HG03432 (cell line): ENCODE data around the gene FGF12.
"Not testable (repeated sequence)": the region's sequence is repeated elsewhere in the genome, so short reads cannot be mapped to it uniquely, and the experiment has no call there.

ENCODE experiments used
- ATAC-seq: cut with Tn5 transposase; IDR thresholded peaks from one replicate; pipeline ENCODE4 v1.9.1; 2021; ENCODE audit warnings: mild to moderate bottlenecking, moderate library complexity; ENCODE audit not compliant: unreplicated experiment

The FGF12 gene

DNA sequence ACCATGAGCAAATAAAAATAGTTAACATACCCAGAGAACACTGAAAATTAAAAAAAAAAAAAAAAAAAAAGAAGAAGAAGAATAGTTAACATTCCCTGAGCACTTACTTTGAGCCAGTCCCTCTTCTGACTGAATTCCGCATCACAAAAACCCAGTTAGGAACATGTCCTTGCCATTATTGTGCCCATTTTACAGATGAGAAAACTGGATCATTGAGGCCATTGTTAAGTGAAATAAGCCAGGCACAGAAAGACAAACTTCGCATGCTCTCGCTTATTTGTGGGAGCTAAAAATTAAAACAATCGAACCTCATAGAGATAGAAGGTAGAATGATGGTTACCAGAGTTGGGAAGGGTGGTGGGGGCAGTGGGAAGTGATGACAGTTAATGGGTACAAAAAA, 119.5 kb downstream of the FGF12 start:
- ATAC-seq: no peak

DNA sequence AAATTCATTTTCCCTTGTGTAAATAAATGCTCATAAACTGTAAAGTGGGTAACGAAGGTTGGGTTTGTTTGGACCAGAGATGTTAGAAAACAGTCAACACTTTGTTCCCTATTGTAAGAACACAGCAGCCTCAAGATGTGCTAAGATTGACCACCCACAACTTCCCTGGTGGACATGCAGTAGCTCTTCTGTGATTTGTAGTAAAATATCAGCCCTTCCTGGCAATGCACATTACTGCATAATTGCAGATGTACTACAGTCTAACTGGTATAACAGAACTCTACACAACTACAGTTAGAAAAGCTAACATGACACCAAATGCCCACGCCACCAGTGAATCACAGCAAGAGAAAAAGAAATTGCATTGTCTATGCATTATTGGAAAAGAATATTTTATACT, 129.4 kb downstream of the FGF12 start:
- no peak for ATAC-seq

DNA sequence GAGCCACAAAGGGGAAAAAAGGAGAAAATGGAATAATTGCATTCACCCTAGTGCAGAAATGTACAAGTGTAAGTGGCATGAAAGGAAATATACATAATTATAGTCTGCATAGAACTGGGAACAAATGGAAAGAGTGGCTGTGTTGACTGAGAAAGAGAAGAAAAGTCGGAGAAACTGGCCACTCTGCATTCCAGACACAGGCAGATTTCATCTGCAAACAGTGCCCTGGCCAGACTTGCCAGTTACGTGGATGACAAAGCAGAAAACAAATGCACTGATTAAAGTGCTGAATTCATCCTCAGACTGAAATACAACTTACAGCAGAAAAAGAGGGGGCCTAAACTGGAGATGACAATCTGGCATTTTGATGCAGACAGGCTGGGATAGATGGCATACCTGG, 129.8 kb downstream of the FGF12 start:
- no peak for ATAC-seq

DNA sequence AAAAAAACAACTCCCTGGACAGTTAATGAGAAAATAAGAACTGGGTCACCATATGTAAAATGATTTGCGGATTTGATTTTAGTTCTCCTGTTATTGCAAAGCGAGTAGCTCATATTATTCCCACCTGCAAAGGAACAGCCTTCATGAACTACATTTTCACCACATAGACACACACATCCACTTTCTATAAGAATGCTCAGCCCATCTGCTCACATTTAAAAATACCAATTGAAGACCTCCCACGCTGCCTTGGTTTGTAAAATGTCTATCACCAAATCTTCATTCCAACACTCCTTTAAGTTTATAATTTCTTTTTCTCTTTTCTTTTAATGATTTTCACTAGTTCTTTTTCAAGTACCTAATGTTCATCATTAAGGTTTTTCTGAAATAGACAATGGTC, 148.6 kb downstream of the FGF12 start:
- no peak for ATAC-seq

DNA sequence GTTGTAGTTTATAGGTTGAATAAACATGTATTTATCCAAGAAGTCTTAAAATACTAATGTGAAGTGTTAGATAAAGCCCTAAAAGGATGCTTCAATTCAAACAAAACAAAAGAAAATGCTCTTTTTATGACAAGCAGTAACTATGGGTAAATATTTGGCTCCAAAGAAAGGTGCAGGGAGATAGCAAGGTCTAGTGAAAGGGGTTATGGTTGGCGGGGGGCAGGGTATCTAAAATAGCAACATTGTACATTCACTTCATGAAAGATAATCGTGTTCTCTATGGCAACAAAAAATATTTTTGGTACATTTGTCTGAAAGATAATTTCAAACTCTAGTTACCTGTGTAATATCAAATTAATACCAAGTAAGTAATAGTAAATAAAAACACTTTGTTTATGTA, 149.5 kb downstream of the FGF12 start:
- ATAC-seq: no peak

DNA sequence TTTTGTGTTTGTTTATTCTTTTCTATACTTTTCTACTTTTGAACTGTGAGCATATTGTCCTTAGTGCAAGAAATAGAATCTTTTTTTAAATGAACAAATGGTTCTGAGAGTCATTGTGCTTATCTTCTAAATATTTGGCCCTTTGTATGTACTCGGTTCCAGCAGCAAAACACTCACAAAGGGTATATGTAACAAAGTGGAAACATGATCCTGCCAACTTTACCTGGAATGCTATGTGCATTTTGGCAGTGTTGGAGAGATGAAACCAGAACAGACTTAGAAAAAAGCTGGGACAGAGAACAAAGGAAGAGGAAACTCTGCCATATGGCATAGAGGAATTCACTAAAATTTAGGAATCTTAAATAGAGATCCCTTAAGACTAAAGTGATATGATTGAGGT, 150.1 kb downstream of the FGF12 start:
- no peak for ATAC-seq

DNA sequence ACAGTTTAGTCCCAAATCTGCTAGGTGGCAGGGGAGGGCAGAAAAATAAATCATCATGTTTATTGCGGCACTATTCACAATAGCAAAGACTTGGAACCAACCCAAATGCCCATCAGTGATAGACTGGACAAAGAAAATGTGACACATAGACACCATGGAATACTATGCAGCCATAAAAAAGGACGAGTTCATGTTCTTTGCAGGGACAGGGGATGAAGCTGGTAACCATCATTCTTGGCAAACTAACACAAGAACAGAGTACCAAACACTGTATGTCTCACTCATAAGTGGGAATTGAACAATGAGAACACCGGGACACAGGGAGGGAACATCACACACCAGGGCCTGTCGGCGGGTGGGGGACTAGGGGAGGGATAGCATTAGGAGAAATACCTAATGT, 150.6 kb downstream of the FGF12 start:
- not testable (repeated sequence) for ATAC-seq

DNA sequence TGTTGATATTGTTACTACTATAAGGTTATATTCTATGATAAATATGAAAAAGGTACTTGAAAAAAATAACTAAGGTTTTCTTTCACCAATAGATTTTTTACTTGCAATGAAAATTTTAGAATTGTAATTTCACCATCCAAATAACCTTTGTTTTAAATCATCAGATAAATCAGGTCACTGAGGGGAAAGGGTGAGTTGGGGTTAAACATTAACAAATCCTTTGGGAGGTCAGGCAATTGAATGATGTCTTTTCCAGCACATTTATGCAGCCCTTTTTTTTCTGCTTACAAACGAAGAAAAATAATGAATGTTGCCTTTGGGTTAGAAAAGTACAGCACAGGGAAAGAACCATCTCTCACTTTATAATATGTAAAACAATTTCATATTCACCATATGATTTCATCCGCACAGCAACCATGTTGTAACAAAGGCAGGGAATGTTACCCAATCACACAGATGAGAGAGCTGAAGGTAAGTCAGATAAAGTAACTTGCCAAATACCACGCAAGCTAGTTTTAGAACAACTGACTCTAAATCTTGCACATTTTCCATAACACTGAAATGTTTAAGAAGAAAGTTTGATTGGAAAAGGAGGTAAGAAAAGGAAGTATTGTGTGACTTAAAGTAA, 151.3 kb downstream of the FGF12 start:
- no peak for ATAC-seq

DNA sequence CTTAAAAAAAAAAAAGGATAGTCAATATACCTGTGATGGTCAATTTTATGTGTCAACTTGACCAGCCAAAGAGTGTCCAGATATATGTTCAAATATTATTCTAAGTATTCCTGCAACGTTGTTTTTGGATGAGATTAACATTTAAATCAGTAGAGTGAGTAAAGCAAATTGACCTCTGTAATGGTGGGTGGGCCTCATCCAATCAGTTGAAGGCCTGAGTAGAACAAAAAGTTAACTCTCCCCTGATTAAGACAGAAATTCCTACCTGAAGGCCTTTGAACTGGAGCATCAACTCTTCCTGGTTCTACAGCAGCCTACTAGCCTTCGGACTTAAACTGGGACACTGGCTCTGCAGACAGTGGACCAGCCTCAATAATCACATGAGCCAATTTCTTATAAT, 154.1 kb downstream of the FGF12 start:
- no peak for ATAC-seq

DNA sequence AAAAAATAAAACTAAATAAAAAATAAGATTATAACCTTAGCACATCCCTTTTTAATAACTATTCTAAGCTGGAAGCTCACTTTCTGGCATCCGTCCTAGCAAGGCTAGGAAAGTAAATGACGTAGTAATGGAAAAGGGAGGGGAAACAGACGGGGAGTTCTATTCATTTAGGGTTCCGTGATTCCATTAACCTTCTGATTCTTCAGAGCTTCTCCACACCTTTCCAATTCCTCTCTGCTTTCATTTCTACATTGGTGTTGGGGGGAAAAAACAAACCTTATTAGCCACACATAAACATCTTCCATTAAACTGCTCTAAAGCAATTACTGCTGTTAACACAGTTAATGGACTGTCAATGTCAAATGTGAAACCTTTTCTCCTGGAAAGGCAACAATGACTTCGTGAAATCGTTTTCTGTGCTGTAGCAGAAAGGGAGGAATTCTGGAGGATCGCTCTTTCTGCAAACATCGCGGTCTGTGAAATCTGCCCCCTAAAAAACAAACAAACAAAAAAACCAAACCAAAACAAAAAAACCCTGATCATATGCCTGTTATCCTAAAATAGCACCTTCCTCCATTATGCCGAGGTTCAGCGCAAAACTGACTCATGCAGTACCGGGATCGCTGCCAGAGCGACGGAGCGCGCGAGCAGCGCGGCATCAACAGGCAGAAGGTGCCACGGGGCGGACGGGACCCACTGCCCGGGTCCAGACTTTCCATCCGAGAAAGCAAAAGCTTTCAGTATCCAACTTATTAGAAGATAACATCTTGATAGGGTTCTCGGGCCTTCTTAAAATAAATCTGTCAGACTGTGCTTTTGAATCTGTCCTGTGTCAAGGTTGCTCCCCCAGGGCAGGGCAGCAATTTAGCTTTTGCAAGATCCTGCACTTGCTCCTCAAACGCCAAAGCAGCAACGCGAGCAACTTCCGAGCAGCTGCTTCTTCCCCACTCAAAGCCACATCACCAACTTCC, 156.2 kb downstream of the FGF12 start:
- peak; percentile 49 for ATAC-seq

DNA sequence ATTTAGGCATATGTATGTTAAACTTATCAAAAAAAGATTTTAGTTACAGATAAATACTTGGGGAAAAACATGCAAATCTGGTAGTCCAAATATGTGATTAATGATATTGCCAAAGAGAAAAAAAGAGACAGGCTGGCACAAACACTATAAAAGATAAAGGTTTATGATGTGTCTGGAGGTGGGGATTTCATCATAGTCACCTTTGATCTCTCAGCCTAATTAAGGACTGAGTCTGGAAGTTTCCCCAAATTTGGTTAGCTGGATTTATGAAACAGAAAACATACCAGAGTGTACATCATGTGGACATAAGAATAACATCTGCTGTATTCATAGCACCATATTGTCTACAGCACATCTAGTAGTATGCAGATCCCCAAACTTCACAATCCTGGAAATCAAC, 157.0 kb downstream of the FGF12 start:
- ATAC-seq: no peak

DNA sequence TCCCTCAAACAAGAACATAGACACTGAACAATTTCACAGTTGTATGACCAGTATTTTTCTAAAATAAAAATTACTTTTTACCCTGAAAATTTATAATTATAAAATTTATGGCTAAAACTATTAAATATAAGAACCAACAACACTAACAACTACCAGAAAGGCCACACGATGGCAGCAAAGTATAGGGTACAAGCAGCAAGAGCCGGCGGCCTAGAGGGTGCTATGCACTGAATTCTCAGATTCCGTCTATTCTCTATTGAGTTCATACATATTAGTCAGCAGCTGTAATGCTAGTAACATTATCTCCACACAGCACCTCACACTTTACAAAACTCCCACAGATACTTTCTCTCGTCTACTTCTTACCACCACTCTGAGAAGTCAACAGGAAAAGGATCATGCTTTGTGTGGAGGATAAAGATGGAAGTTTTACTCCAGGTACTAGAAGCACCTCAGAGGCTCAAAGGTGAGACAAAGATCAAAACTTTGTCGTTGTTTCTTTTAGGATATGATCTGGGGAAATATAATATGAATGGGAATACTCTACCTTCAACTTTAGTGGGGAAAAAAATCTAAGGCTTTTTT, 160.5 kb downstream of the FGF12 start:
- peak; percentile 83 for ATAC-seq

DNA sequence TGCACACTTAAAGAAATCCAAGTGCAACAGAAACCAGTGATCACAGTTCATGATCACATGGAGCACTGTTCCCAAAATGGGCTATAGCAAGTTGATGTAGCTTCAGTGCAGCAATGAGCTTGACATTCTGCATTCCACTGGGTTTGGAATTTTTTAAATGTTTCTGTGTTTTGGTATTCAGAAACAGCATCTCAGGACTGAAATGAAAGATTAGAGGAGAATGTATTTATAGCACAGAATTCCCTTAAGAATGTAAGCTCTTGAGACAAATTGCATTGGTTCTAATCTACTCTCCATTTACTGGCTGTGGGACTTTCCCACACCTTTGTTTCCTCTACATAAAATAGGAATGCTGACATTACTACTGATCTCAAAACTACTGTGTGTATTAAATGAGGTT, 162.7 kb downstream of the FGF12 start:
- ATAC-seq: no peak

DNA sequence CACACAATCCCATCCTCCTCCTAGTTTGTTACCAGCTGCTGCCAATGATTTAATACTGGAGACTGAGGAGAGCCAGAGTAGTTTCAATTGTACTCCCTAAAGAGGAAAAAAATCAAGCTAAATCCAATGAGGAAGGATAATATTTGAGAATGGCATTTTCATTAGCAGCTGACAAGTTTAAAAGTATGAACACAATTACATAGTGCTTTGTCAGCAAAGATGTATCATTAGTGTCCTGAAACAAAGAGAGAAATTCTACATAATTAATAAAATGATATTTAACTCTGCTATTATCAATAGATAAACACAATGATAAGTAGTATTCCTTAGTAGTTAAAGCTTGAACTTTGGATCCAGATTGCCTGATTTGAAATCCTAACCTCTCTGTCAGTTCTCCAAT, 163.9 kb downstream of the FGF12 start:
- ATAC-seq: no peak

DNA sequence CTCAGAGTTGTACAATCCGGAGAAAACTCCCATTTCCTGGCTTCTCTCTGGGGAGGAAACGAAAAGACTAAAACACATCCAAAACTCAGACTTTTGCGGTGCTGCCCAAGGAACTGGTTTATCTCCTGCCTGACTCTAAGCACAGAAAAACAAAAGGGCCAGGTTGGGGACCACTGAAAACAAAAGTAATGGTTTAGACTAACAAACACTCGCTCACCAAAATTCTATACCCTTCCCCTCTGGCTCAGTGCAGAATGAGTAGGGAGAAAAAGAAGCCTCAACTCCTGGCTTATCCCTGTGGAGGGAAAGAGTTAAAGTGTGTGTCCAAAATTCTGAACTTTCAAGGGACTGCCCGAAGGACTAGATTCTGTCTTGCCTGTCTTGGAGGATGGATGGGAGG, 173.6 kb downstream of the FGF12 start:
- ATAC-seq: no peak

DNA sequence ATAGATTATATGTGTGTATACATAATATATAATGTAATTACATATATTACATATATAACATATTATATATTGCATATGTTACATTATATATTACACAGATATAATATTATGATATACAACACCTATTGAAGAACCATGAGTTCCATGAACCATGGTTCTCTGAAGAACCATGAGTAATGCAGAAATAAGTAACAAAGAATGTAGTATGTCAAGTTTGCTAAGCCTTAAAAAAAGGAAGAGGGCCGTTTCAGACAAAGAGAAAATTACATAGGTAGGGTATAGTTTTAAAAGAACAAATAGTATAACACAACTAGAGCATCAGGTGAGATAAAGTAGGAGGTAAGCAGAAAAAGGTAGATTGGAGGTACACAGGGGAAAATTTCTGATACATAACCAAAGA, 177.0 kb downstream of the FGF12 start:
- ATAC-seq: no peak

DNA sequence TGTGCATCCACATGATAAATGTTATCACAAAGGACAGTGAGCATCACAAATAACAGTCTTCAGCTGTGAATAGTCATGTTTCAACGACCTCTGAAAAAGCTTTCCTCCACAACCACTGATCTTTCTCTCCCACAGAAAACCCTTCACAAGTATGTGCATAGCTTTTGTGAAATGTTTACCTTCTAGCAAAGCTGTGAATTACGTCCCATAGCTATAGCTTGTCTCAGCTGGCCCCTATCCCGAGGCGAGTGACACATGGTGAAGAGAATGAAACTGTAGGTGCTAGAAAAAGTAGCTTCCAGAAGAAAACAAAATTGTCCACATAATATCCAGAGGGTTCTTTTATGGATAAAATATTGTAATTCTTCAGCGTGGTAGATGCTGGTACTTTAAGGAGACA, 182.0 kb downstream of the FGF12 start:
- ATAC-seq: no peak

DNA sequence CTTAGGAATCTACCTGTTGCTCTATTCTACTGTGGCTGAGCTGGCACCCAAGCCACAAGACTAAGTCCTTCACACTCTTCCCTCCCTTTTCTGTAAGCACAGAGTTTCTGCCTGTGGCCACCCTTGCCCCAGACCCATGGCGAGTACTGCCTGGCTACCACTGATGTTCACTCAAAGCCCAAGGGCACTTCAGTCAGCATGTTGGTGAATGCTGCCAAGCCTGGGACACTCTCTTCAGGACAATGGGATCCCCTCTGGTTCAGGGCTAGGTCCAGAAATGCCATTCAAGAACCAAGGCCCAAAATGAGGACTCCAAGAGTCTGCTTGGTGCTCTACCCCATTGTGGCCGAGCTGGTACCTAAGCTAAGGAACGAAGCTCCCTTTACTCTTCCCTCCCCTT, 184.2 kb downstream of the FGF12 start:
- ATAC-seq: no peak

DNA sequence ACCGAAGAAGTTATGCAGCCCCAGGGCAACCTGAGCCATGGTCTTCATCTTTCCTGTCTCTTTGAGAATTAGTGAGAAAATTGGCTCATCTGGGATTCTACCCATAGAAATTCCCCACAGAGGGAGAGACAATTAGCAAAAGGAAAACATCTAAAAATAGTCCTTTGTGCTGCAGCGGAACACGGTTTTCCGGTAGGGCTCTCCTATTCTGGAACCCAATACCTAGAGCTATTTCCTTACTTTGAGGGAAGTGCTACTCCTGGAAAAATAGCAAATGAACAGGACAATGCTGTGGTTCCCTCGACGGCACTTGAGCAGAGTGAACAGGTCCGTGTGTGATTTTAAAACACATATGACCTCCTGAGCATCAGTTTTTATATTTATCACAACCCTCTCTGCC, 210.5 kb downstream of the FGF12 start:
- no peak for ATAC-seq

DNA sequence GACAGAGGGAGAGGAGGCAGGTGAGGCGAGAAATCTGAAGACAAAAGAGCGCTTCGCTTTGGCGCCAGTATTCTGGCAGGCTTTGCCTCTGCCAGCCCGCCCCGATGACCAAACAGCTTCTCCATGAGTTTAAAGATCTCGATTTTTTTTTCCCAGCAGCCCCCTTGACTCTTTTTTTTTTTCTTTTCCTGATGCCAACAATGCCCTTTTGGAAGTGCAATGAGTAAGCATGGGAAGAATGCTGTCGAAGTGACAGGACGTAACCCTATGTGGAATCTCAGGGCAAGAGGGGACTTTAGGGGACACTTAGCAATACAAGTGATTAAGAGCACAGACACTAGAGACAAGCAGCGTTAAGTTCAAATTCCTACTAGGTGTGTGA, 211.7 kb downstream of the FGF12 start:
- ATAC-seq: no peak

DNA sequence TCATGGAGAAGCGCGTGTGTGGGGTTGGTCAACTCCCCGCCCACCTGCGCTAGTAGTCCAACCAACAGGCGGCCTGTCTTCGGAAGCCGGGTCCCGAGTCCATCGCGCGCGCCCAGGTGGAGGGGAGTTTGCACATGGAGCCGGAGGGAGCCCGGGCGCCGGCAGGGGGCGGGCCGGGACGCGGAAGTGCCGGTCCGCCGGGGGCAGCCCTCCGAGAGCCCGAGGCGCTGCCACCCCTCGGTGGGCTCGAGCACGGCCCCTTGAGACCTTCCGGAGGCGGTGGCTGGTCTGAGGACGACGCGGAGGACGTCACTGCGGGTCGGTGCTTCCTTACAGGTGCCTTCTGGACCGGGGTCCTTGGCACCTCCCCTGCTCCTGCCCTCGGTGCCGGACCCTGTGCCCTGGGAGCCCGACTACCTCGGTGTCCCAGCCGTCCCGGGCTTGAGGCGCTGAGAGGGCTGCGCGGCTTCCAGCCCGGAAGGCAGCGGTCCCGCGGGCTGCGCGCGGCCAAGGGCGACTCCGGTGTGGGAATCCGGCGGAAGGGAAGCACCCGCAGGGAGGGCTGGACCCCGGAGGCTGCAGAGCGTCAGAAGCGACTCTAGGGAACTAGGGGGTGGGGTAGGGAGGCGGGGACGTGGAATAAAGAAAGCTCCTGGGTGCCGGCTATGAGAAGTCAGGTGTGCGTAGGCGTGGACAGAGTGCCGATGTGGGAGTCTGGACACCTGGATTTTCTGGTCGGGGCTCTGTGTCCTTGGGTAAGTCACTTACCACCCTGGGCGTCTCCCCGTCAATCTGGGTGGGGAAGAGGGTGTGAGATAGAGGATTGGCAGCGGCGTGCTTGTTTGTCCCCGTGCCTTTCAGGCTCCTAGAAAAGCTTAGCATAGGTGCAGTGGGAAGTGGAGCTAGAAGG, 212.3 kb downstream of the FGF12 start:
- ATAC-seq: no peak
